Fibroblast of lung (primary cell): Measurements from ENCODE around the gene PER2. TPM values are rescaled to one million over a fixed set of nuclear protein-coding genes. Genes with fewer than 3 reads are reported as not detected.
"Not testable (repeated sequence)": the region's sequence is repeated elsewhere in the genome, so short reads cannot be mapped to it uniquely, and the experiment has no call there.

ENCODE experiments used
- DNase-seq, 2 donors: peaks; one replicate each; pipeline versions ENCODE4 v3.0.0 to v3.0.0-alpha.2; 2010; ENCODE audit warnings: low read depth in 2 of 2
- H2AFZ ChIP-seq: 2 replicates; pipeline ENCODE4 v1.5.1; 2012; ENCODE audit warnings: low read length, control low read depth, inconsistent platforms
- H3K27ac ChIP-seq: 2 replicates; pipeline ENCODE4 v1.5.1; 2011; ENCODE audit warnings: low read length, control low read depth; ENCODE audit not compliant: insufficient read depth
- H3K27me3 ChIP-seq: 2 replicates; pipeline ENCODE4 v1.5.1; 2011; ENCODE audit warnings: mild to moderate bottlenecking, low read length; ENCODE audit not compliant: control insufficient read depth, insufficient read depth
- H3K36me3 ChIP-seq: 2 replicates; pipeline ENCODE4 v1.5.1; 2011; ENCODE audit warnings: low read length; ENCODE audit not compliant: control insufficient read depth, insufficient read depth
- H3K4me1 ChIP-seq: 2 replicates; pipeline ENCODE4 v1.5.1; 2011; ENCODE audit warnings: low read length; ENCODE audit not compliant: control insufficient read depth, insufficient read depth; ENCODE audit errors: extremely low read depth
- H3K4me2 ChIP-seq: 2 replicates; pipeline ENCODE4 v1.5.1; 2011; ENCODE audit warnings: low read length, control low read depth; ENCODE audit not compliant: insufficient read depth; ENCODE audit errors: extremely low read depth
- H3K4me3 ChIP-seq, 4 experiments: fragments of 200-600 bp in 1 of 4; sonication (generic) in 1 of 4; replicated peaks in 1 of 4; 2 replicates each; pipeline ENCODE4 v1.5.1; 2011 to 2016; ENCODE audit warnings: low read length in 4 of 4, low read depth in 3 of 4, mild to moderate bottlenecking in 3 of 4, control low read depth in 2 of 4, inconsistent platforms in 1 of 4, mixed read lengths in 1 of 4; ENCODE audit not compliant: insufficient read depth in 1 of 4; ENCODE audit errors: control extremely low read depth in 1 of 4
- H3K79me2 ChIP-seq: 2 replicates; pipeline ENCODE4 v1.5.1; 2012; ENCODE audit warnings: mild to moderate bottlenecking, low read length, inconsistent platforms; ENCODE audit not compliant: control insufficient read depth, insufficient read depth
- H3K9ac ChIP-seq: 2 replicates; pipeline ENCODE4 v1.5.1; 2011; ENCODE audit warnings: mild to moderate bottlenecking, low read length, control low read depth; ENCODE audit not compliant: insufficient read depth
- H3K9me3 ChIP-seq: 2 replicates; pipeline ENCODE4 v1.5.1; 2012; ENCODE audit warnings: low read depth, low read length; ENCODE audit not compliant: control insufficient read depth, insufficient read depth
- H4K20me1 ChIP-seq: 2 replicates; pipeline ENCODE4 v1.5.1; 2011; ENCODE audit warnings: low read length; ENCODE audit not compliant: control insufficient read depth, insufficient read depth; ENCODE audit errors: extremely low read depth
- CTCF ChIP-seq, 2 donors: IDR thresholded peaks in 1 of 2; conservative IDR thresholded peaks in 1 of 2; 1 replicate in 1 of 2; 2 replicates in 1 of 2; pipeline ENCODE4 v1.5.1; 2011 to 2012; ENCODE audit warnings: low read length in 2 of 2, control low read depth in 1 of 2, inconsistent platforms in 1 of 2, low read depth in 1 of 2, mild to moderate bottlenecking in 1 of 2
- EZH2 ChIP-seq: IDR thresholded peaks from 2 replicates; pipeline ENCODE4 v1.5.1; 2012; ENCODE audit warnings: low read length, control low read depth, mild to moderate bottlenecking; ENCODE audit errors: missing control alignments
- polyA plus RNA-seq, 2 donors: library from polyadenylated mRNA; depleted of rRNA in 1 of 2; stranded (reverse) in 1 of 2; unstranded in 1 of 2; fragments of >200 nt; gene quantifications; 2 replicates each; pipeline ENCODE4 v1.2.1, GENCODE V29; 2011 to 2012; ENCODE audit warnings: missing spikeins in 1 of 2
- total RNA-seq: library from RNA; depleted of rRNA; stranded (reverse); fragments of >200 nt; gene quantifications from 2 replicates; pipeline ENCODE4 v1.2.1, GENCODE V29; 2014

The PER2 gene
- total and polyA plus RNA-seq, 2 donors (not counting 1 experiment from before 2014, with no cell fraction given), result 1.9 to 4.6 TPM

GRCh38 chr2:238272156-238272555 lies 16.3 kb downstream of the PER2 start:
- no peak overlapping the region for H3K4me3 ChIP-seq

GRCh38 chr2:238271686-238272085 lies 16.7 kb downstream of the PER2 start:
- H3K36me3 ChIP-seq, H3K4me1 ChIP-seq, H4K20me1 ChIP-seq, H3K4me3 ChIP-seq, H3K9me3 ChIP-seq, H3K27me3 ChIP-seq, H2AFZ ChIP-seq, H3K9ac ChIP-seq, DNase-seq, H3K4me2 ChIP-seq, H3K27ac ChIP-seq, H3K79me2 ChIP-seq: not testable (repeated sequence)

More at GRCh38 chr2:238272156-238272555, 16.3 kb downstream of the PER2 start:
- Histone ChIP-seq H3K79me2 (no peaks in the 10 kb centered on the region), H3K27me3 (no peaks in the 10 kb centered on the region), H3K9ac (no peak overlapping the region), H4K20me1 (no peaks in the 10 kb centered on the region), H3K36me3 (peaks cover 2% of the 10 kb centered on the region), H3K9me3 (no peaks in the 10 kb centered on the region), H2AFZ (no peak overlapping the region), H3K27ac (no peak overlapping the region), H3K4me2 (no peak overlapping the region), H3K4me1 (no peaks in the 10 kb centered on the region)
- DNase-seq, result no peak
- TF ChIP-seq EZH2, result no peak
- TF ChIP-seq CTCF (conservative IDR thresholded peaks at IDR 0.05 in 1 of 2, IDR thresholded peaks at IDR 0.05 in 1 of 2; ENCODE audit: low read depth in 1 of 2, low read length in 2 of 2), result no peak

DNA sequence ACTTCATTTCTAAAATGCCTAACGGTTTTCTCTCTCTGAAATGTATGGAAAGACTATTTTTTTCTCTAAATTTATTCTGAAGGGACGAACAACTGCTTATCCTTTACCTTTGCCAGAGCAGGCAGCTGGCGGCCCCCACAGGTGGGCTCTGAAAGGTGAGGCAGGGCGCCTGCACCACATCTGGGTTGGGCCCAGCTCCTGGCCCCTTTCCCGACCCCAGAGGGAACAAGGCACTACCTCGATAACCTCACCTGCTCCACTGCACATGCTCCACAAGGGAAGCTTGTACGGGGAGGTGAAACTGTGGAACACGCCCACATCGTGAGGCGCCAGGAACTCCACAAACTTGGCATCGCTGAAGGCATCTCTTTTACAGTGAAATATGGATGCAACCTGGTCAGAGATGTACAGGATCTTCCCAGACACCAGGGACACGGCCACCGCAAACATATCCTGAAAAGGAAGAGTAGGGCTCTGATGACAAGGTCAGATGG lies 17.3 kb downstream of the PER2 start:
- Histone ChIP-seq H3K4me3 (no peak overlapping the region), H2AFZ (no peak overlapping the region), H3K9ac (no peak overlapping the region), H3K9me3 (no peaks in the 10 kb centered on the region), H3K4me2 (no peak overlapping the region), H3K36me3 (peaks cover 2% of the 10 kb centered on the region), H3K27me3 (no peaks in the 10 kb centered on the region), H4K20me1 (no peaks in the 10 kb centered on the region), H3K27ac (no peak overlapping the region), H3K79me2 (no peaks in the 10 kb centered on the region), H3K4me1 (no peaks in the 10 kb centered on the region)
- no peak for DNase-seq
- no peak for TF ChIP-seq EZH2
- TF ChIP-seq CTCF (conservative IDR thresholded peaks at IDR 0.05 in 1 of 2, IDR thresholded peaks at IDR 0.05 in 1 of 2; ENCODE audit: low read depth in 1 of 2, low read length in 2 of 2), result no peak
